OCI-LY3 (cell line): ENCODE data around the gene MGMT.

Experiments used
- H2AFZ ChIP-seq: fragments of 200-600, 300-600 bp; shearing (Covaris generic); 2 replicates; pipeline ENCODE4 v1.6.0; 2014; ENCODE audit warnings: antibody characterized with exemption, low read depth, low read length
- H3K27ac ChIP-seq: fragments of 200-600, 300-600 bp; sonication (generic); 2 replicates; pipeline ENCODE4 v1.5.1; 2014; ENCODE audit warnings: mild to moderate bottlenecking, low read length, moderate library complexity, mixed read lengths
- H3K27me3 ChIP-seq: fragments of 200-600, 300-600 bp; sonication (generic); 2 replicates; pipeline ENCODE4 v1.6.1; 2014; ENCODE audit warnings: low read depth, low read length, mixed read lengths
- H3K36me3 ChIP-seq: fragments of 200-600, 300-600 bp; sonication (generic); replicated peaks from 2 replicates; pipeline ENCODE3; 2014; ENCODE audit warnings: low read depth, low read length, mixed read lengths
- H3K4me1 ChIP-seq: fragments of 300-600, 200-600 bp; sonication (generic); 2 replicates; pipeline ENCODE4 v1.6.1; 2014; ENCODE audit warnings: low read length, mixed read lengths
- H3K4me2 ChIP-seq: fragments of 200-600, 300-600 bp; sonication (generic); 2 replicates; pipeline ENCODE4 v1.6.1; 2014; ENCODE audit warnings: low read length, mixed read lengths
- H3K4me3 ChIP-seq: fragments of 300-600, 200-600 bp; sonication (generic); 2 replicates; pipeline ENCODE4 v1.5.1; 2014; ENCODE audit warnings: antibody characterized with exemption, mild to moderate bottlenecking, low read length, moderate library complexity
- H3K79me2 ChIP-seq: fragments of 300-600, 200-600 bp; shearing (Covaris generic); 2 replicates; pipeline ENCODE4 v1.6.1; 2014; ENCODE audit warnings: mild to moderate bottlenecking, low read length, mixed read lengths
- H3K9ac ChIP-seq: fragments of 300-600, 200-600 bp; shearing (Covaris generic); 2 replicates; pipeline ENCODE4 v1.6.0; 2014; ENCODE audit warnings: mild to moderate bottlenecking, low read length, moderate library complexity
- H3K9me3 ChIP-seq: fragments of 200-600, 300-600 bp; shearing (Covaris generic); 2 replicates; pipeline ENCODE4 v1.6.1; 2014; ENCODE audit warnings: low read length, mixed read lengths; ENCODE audit not compliant: insufficient read depth
- H4K20me1 ChIP-seq: fragments of 200-600, 300-600 bp; sonication (generic); 2 replicates; pipeline ENCODE4 v1.6.1; 2016; ENCODE audit warnings: low read length, mixed read lengths; ENCODE audit not compliant: insufficient read depth
- CTCF ChIP-seq: fragments of 200-600, 300-600 bp; sonication (generic); IDR thresholded peaks from 2 replicates; pipeline ENCODE4 v1.5.1; 2014; ENCODE audit warnings: antibody characterized with exemption, low read length, low read depth
- EZH2phosphoT487 ChIP-seq: fragments of 200-600 bp; shearing (Covaris generic); IDR thresholded peaks from 2 replicates; pipeline ENCODE4 v1.6.1; 2018; ENCODE audit warnings: antibody characterized with exemption, mixed run types, low read depth

Gene MGMT

GRCh38 chr10:129784291-129784690 is 317.2 kb downstream of the MGMT start:
- H2AFZ ChIP-seq: no peak overlapping the region
- no peaks in the 10 kb centered on the region for H3K36me3 ChIP-seq
- no peaks in the 10 kb centered on the region for H3K27me3 ChIP-seq
- H3K4me1 ChIP-seq: no peaks in the 10 kb centered on the region
- H3K79me2 ChIP-seq: no peaks in the 10 kb centered on the region
- no peaks in the 10 kb centered on the region for H3K9me3 ChIP-seq
- no peak overlapping the region for H3K4me3 ChIP-seq
- TF ChIP-seq EZH2phosphoT487 (no peak), CTCF (no peak)
- no peaks in the 10 kb centered on the region for H4K20me1 ChIP-seq
- no peak overlapping the region for H3K27ac ChIP-seq
- no peak overlapping the region for H3K9ac ChIP-seq
- no peak overlapping the region for H3K4me2 ChIP-seq

GRCh38 chr10:129784891-129785290 is 317.9 kb downstream of the MGMT start:
- Histone ChIP-seq H2AFZ (no peak overlapping the region), H3K27ac (no peak overlapping the region), H3K36me3 (no peaks in the 10 kb centered on the region), H3K79me2 (no peaks in the 10 kb centered on the region), H3K4me3 (no peak overlapping the region), H3K27me3 (no peaks in the 10 kb centered on the region), H3K9me3 (no peaks in the 10 kb centered on the region), H4K20me1 (no peaks in the 10 kb centered on the region), H3K4me1 (no peaks in the 10 kb centered on the region), H3K9ac (no peak overlapping the region), H3K4me2 (no peak overlapping the region)
- no peak for TF ChIP-seq CTCF
- no peak for TF ChIP-seq EZH2phosphoT487

GRCh38 chr10:129785536-129785981 is 318.5 kb downstream of the MGMT start:
- no peak overlapping the region for H3K9ac ChIP-seq
- H2AFZ ChIP-seq: no peak overlapping the region
- no peaks in the 10 kb centered on the region for H4K20me1 ChIP-seq
- H3K9me3 ChIP-seq: no peaks in the 10 kb centered on the region
- H3K4me3 ChIP-seq: no peak overlapping the region
- H3K27ac ChIP-seq: no peak overlapping the region
- TF ChIP-seq CTCF (no peak), EZH2phosphoT487 (no peak)
- H3K4me1 ChIP-seq: no peaks in the 10 kb centered on the region
- H3K4me2 ChIP-seq: no peak overlapping the region
- H3K36me3 ChIP-seq: no peaks in the 10 kb centered on the region
- no peaks in the 10 kb centered on the region for H3K79me2 ChIP-seq
- H3K27me3 ChIP-seq: no peaks in the 10 kb centered on the region

GRCh38 chr10:129786216-129786615 is 319.2 kb downstream of the MGMT start:
- no peak overlapping the region for H3K27ac ChIP-seq
- H3K36me3 ChIP-seq: no peaks in the 10 kb centered on the region
- H3K9me3 ChIP-seq: no peaks in the 10 kb centered on the region
- H3K4me3 ChIP-seq: no peak overlapping the region
- no peak overlapping the region for H3K4me2 ChIP-seq
- no peak for TF ChIP-seq CTCF
- no peak for TF ChIP-seq EZH2phosphoT487
- no peaks in the 10 kb centered on the region for H3K4me1 ChIP-seq
- no peaks in the 10 kb centered on the region for H3K79me2 ChIP-seq
- H3K9ac ChIP-seq: no peak overlapping the region
- H3K27me3 ChIP-seq: no peaks in the 10 kb centered on the region
- no peaks in the 10 kb centered on the region for H4K20me1 ChIP-seq
- H2AFZ ChIP-seq: no peak overlapping the region
